ENCODE results near the gene GPC6.
A peak's percentile ranks its signal among the peaks of the same experiment; 100 is the strongest.

Gene GPC6

DNA sequence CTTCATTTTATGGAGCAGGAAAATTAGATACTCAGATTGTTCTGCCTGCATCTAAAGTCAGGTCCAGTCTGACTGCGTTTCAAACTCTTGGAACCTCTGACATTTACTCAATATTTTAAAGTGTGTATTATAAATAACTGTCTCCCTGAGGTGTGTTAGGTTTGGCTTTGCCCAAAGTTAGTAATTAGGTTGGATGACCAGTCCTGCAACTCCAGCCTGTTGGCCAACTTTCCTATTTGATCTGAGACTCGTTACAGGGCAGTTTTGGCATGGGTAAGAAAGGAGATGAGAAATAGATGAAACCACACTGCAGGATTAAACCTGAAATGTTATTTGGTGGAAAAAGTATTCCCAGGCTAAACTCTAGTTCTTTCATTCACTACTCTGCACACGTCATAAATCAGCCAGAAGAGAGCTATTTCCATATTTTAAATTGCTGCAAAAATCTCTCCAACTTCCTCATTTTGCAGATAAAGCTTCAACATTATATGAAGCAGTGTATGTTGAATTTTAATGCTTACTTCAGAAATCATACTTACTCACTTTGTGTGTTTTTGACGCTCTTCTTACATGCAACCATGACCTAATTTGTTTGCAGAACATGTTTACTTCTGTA is 895.8 kb downstream of the GPC6 start:
- Histone ChIP-seq H3K23ac (ENCODE audit: low read length in 2 of 2) (no peak overlapping the region), H3K4me2 (ENCODE audit: low read length, poor library complexity, severe bottlenecking) (no peak overlapping the region), H3K4ac (ENCODE audit: low read depth in 1 of 2, low read length in 2 of 2) (no peak overlapping the region), H4K91ac (ENCODE audit: low read length) (no peak overlapping the region), H3K36me3 (ENCODE audit: control insufficient read depth in 1 of 2, insufficient read depth in 2 of 2, low read depth in 1 of 2, low read length in 2 of 2) (no peaks in the 10 kb centered on the region), H2BK5ac (ENCODE audit: low read depth, low read length, poor library complexity, severe bottlenecking) (no peak overlapping the region), H3K27ac (ENCODE audit: low read length, poor library complexity, severe bottlenecking) (no peak overlapping the region), H2BK120ac (ENCODE audit: low read depth, low read length) (no peak overlapping the region), H3K18ac (ENCODE audit: low read depth in 1 of 2, low read length in 2 of 2) (no peak overlapping the region), H3K9me3 (ENCODE audit: control insufficient read depth, low read length) (no peaks in the 10 kb centered on the region), H3K79me1 (replicated peaks; ENCODE audit: low read length, poor library complexity, severe bottlenecking) (no peaks in the 10 kb centered on the region), H2AK5ac (ENCODE audit: low read length, severe bottlenecking) (no peak overlapping the region), H3K27me3 (ENCODE audit: control insufficient read depth in 1 of 2, insufficient read depth in 1 of 2, low read length in 2 of 2) (no peaks in the 10 kb centered on the region), H3K9ac (ENCODE audit: low read length) (no peak overlapping the region), H2AFZ (ENCODE audit: low read depth, low read length) (no peak overlapping the region), H3K14ac (ENCODE audit: low read length in 2 of 2) (no peak overlapping the region), H2BK12ac (ENCODE audit: low read length in 2 of 2) (no peak overlapping the region), H3K4me3 (ENCODE audit: insufficient read depth in 1 of 2, low read depth in 1 of 2, low read length in 2 of 2) (no peak overlapping the region), H4K8ac (ENCODE audit: low read length) (no peak overlapping the region), H2BK15ac (ENCODE audit: low read depth, poor library complexity, severe bottlenecking) (no peak overlapping the region), H3K4me1 (ENCODE audit: control insufficient read depth, insufficient read depth, low read depth, low read length) (peaks cover 10% of the 10 kb centered on the region)
- 100% methylated on average over 1 of the region's 4 CpGs for WGBS
- no peak for DNase-seq

DNA sequence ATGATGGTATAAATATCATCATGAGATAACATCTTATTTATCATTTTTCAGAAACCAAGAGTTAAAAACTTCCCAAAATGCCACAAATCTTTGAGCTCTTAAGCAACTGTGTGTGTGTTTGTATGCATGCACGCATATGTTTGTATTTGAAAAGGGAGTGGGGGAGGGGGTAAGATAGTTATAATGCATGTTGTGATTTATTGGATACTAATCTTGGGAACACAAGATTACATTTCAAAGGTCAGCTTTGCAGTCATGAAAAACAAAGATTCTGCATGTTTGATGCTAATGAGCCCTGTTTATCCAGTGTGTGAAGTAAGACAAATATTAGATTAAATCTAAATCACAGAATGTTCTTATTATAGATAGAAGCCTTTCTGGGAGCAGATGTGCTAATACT is 897.0 kb downstream of the GPC6 start:
- no peak overlapping the region for H2BK12ac ChIP-seq (ENCODE audit: low read length in 2 of 2)
- no peak overlapping the region for H3K9ac ChIP-seq (ENCODE audit: low read length)
- H3K4me2 ChIP-seq (ENCODE audit: low read length, poor library complexity, severe bottlenecking) = no peak overlapping the region
- H2AK5ac ChIP-seq (ENCODE audit: low read length, severe bottlenecking) = no peak overlapping the region
- no peak overlapping the region for H2BK5ac ChIP-seq (ENCODE audit: low read depth, low read length, poor library complexity, severe bottlenecking)
- no peak overlapping the region for H2AFZ ChIP-seq (ENCODE audit: low read depth, low read length)
- no peak overlapping the region for H3K27ac ChIP-seq (ENCODE audit: low read length, poor library complexity, severe bottlenecking)
- H3K18ac ChIP-seq (ENCODE audit: low read depth in 1 of 2, low read length in 2 of 2) = no peak overlapping the region
- no peaks in the 10 kb centered on the region for H3K79me1 ChIP-seq (replicated peaks; ENCODE audit: low read length, poor library complexity, severe bottlenecking)
- no peak overlapping the region for H3K14ac ChIP-seq (ENCODE audit: low read length in 2 of 2)
- DNase-seq = peak; percentile 16
- H4K8ac ChIP-seq (ENCODE audit: low read length) = no peak overlapping the region
- H4K91ac ChIP-seq (ENCODE audit: low read length) = no peak overlapping the region
- H3K4me3 ChIP-seq (ENCODE audit: insufficient read depth in 1 of 2, low read depth in 1 of 2, low read length in 2 of 2) = no peak overlapping the region
- H3K4ac ChIP-seq (ENCODE audit: low read depth in 1 of 2, low read length in 2 of 2) = no peak overlapping the region
- H3K36me3 ChIP-seq (ENCODE audit: control insufficient read depth in 1 of 2, insufficient read depth in 2 of 2, low read depth in 1 of 2, low read length in 2 of 2) = no peaks in the 10 kb centered on the region
- H3K9me3 ChIP-seq (ENCODE audit: control insufficient read depth, low read length) = no peaks in the 10 kb centered on the region
- H2BK120ac ChIP-seq (ENCODE audit: low read depth, low read length) = no peak overlapping the region
- H3K23ac ChIP-seq (ENCODE audit: low read length in 2 of 2) = no peak overlapping the region
- peaks cover 11% of the 10 kb centered on the region for H3K4me1 ChIP-seq (ENCODE audit: control insufficient read depth, insufficient read depth, low read depth, low read length)
- 31% methylated on average over 1 of the region's 1 CpG for WGBS
- no peaks in the 10 kb centered on the region for H3K27me3 ChIP-seq (ENCODE audit: control insufficient read depth in 1 of 2, insufficient read depth in 1 of 2, low read length in 2 of 2)
- H2BK15ac ChIP-seq (ENCODE audit: low read depth, poor library complexity, severe bottlenecking) = no peak overlapping the region

DNA sequence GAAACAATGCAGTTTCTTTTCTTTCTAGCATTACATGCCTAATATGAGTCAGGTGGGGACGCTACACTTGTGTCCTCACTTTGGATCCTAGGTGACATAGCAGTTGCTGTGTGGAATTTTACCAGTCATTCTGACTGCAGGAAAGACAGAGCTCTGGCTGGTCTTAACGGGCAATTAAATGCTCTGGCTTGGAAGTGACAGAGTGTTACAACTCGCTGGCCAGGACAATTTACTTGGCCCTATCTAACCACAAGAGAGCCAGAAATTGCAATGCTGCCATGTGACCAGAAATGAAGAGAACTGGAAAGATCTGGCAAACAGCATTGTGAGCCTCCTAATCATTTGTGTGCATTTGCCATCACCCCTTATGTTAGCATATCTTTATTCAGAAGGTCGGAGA is 901.8 kb downstream of the GPC6 start:
- Histone ChIP-seq H3K14ac (ENCODE audit: low read length in 2 of 2) (no peak overlapping the region), H3K23ac (ENCODE audit: low read length in 2 of 2) (no peak overlapping the region), H3K27ac (ENCODE audit: low read length, poor library complexity, severe bottlenecking) (no peak overlapping the region), H3K36me3 (ENCODE audit: control insufficient read depth in 1 of 2, insufficient read depth in 2 of 2, low read depth in 1 of 2, low read length in 2 of 2) (no peaks in the 10 kb centered on the region), H2BK120ac (ENCODE audit: low read depth, low read length) (no peak overlapping the region), H2BK15ac (ENCODE audit: low read depth, poor library complexity, severe bottlenecking) (no peak overlapping the region), H3K9ac (ENCODE audit: low read length) (no peak overlapping the region), H2AK5ac (ENCODE audit: low read length, severe bottlenecking) (no peak overlapping the region), H2BK5ac (ENCODE audit: low read depth, low read length, poor library complexity, severe bottlenecking) (no peak overlapping the region), H3K27me3 (ENCODE audit: control insufficient read depth in 1 of 2, insufficient read depth in 1 of 2, low read length in 2 of 2) (no peaks in the 10 kb centered on the region), H3K4ac (ENCODE audit: low read depth in 1 of 2, low read length in 2 of 2) (no peak overlapping the region), H4K8ac (ENCODE audit: low read length) (no peak overlapping the region), H3K4me3 (ENCODE audit: insufficient read depth in 1 of 2, low read depth in 1 of 2, low read length in 2 of 2) (no peak overlapping the region), H3K18ac (ENCODE audit: low read depth in 1 of 2, low read length in 2 of 2) (no peak overlapping the region), H2BK12ac (ENCODE audit: low read length in 2 of 2) (no peak overlapping the region), H4K91ac (ENCODE audit: low read length) (no peak overlapping the region), H3K4me1 (ENCODE audit: control insufficient read depth, insufficient read depth, low read depth, low read length) (peaks cover 1% of the 10 kb centered on the region), H3K79me1 (replicated peaks; ENCODE audit: low read length, poor library complexity, severe bottlenecking) (no peaks in the 10 kb centered on the region), H3K9me3 (ENCODE audit: control insufficient read depth, low read length) (no peaks in the 10 kb centered on the region), H2AFZ (ENCODE audit: low read depth, low read length) (no peak overlapping the region), H3K4me2 (ENCODE audit: low read length, poor library complexity, severe bottlenecking) (no peak overlapping the region)
- DNase-seq = peak; percentile 38
- 36% methylated on average over 4 of the region's 4 CpGs for WGBS

DNA sequence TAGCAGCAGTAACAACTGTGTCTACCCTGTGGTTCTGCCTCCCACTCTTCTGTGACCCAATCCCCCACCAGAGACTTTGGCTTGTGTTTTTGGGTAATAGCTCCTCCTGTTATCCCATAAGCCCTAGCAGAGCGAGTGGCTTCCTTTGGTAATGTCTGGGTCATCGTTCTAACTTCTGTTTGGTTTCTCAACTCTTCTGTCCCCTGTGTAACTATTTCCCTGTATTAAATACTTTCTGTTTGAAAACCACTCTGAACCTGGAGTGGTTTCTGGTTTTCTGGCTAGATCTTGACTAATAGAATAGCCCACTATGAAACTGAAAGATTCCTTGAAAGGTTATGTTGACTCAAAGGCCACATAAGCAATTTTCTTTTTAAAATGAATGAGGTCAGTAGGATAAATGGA is 902.9 kb downstream of the GPC6 start:
- no peaks in the 10 kb centered on the region for H3K27me3 ChIP-seq (ENCODE audit: control insufficient read depth in 1 of 2, insufficient read depth in 1 of 2, low read length in 2 of 2)

More for the DNA sequence above, 902.9 kb downstream of the GPC6 start:
- no peaks in the 10 kb centered on the region for H3K79me1 ChIP-seq (replicated peaks; ENCODE audit: low read length, poor library complexity, severe bottlenecking)
- no peak overlapping the region for H2BK15ac ChIP-seq (ENCODE audit: low read depth, poor library complexity, severe bottlenecking)
- H3K27ac ChIP-seq (ENCODE audit: low read length, poor library complexity, severe bottlenecking) = no peak overlapping the region
- H2BK5ac ChIP-seq (ENCODE audit: low read depth, low read length, poor library complexity, severe bottlenecking) = no peak overlapping the region
- no peak overlapping the region for H3K23ac ChIP-seq (ENCODE audit: low read length in 2 of 2)
- peak; percentile 31 for DNase-seq
- H3K4ac ChIP-seq (ENCODE audit: low read depth in 1 of 2, low read length in 2 of 2) = no peak overlapping the region
- H3K4me1 ChIP-seq (ENCODE audit: control insufficient read depth, insufficient read depth, low read depth, low read length) = peaks cover 1% of the 10 kb centered on the region
- no peak overlapping the region for H3K9ac ChIP-seq (ENCODE audit: low read length)
- no peaks in the 10 kb centered on the region for H3K36me3 ChIP-seq (ENCODE audit: control insufficient read depth in 1 of 2, insufficient read depth in 2 of 2, low read depth in 1 of 2, low read length in 2 of 2)
- no peak overlapping the region for H4K91ac ChIP-seq (ENCODE audit: low read length)
- no peak overlapping the region for H2AFZ ChIP-seq (ENCODE audit: low read depth, low read length)
- no peak overlapping the region for H3K14ac ChIP-seq (ENCODE audit: low read length in 2 of 2)
- no peak overlapping the region for H2BK120ac ChIP-seq (ENCODE audit: low read depth, low read length)
- peak overlapping the region; percentile 44 for H2AK5ac ChIP-seq (ENCODE audit: low read length, severe bottlenecking)
- peak overlapping the region in 1 of 2 experiments; percentile 41 for H3K4me3 ChIP-seq (ENCODE audit: insufficient read depth in 1 of 2, low read depth in 1 of 2, low read length in 2 of 2)
- no peak overlapping the region for H3K18ac ChIP-seq (ENCODE audit: low read depth in 1 of 2, low read length in 2 of 2)
- peak overlapping the region; percentile 4 for H4K8ac ChIP-seq (ENCODE audit: low read length)
- no peak overlapping the region for H2BK12ac ChIP-seq (ENCODE audit: low read length in 2 of 2)
- WGBS = 100% methylated on average over 1 of the region's 2 CpGs
- no peaks in the 10 kb centered on the region for H3K9me3 ChIP-seq (ENCODE audit: control insufficient read depth, low read length)
- H3K4me2 ChIP-seq (ENCODE audit: low read length, poor library complexity, severe bottlenecking) = no peak overlapping the region

Data from mesenchymal stem cell (in vitro differentiated cells and primary cell).